ENCODE results near the gene UBA1. TPM values are rescaled to one million over a fixed set of nuclear protein-coding genes. Genes with fewer than 3 reads are reported as not detected.

UBA1 gene
- total RNA-seq, 3 donors from 2014 or later (not counting 1 experiment from before 2014, with no cell fraction given), result 118 to 168 (median 120) TPM

DNA sequence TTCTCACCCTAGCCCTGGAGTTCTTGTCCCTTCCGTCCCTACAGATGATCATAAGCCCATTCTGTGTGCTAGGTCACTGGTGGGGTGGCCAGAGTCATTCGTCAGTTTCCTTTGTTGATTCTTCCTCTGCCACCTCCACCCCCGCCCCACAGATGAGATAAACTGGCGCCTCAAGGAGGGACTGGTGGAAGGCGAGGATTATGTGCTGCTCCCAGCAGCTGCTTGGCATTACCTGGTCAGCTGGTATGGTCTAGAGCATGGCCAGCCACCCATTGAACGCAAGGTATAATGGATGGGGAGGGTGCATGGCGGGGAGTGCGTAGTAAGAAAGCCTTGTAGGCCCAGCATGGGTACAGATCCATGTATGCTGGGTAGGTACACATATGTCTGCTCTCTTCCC is 45.6 kb downstream of the UBA1 start:
- peaks cover 33% of the 10 kb centered on the region for H3K36me3 ChIP-seq (ENCODE audit: control insufficient read depth, insufficient read depth, low read length)
- Mint-ChIP-seq H3K4me1 (peaks cover 6 to 13% of the 10 kb centered on the region in 2 donors), H3K36me3 (peaks cover 10% of the 10 kb centered on the region), H3K27ac (no peak overlapping the region), H3K27me3 (ENCODE audit: low read depth in 2 of 2) (no peaks in the 10 kb centered on the region), H3K9me3 (no peaks in the 10 kb centered on the region), H3K4me3 (no peak overlapping the region)
- H3K27ac ChIP-seq (ENCODE audit: low read length), result no peak overlapping the region
- intact Hi-C loops (cut with micrococcal nuclease), result no loop called here
- DNase-seq (no peak), ATAC-seq (peak in 1 of 3 donors; percentile 19)
- no peaks in the 10 kb centered on the region for H3K4me1 ChIP-seq (ENCODE audit: control insufficient read depth, insufficient read depth, low read length)
- no peaks in the 10 kb centered on the region for H3K27me3 ChIP-seq (ENCODE audit: control insufficient read depth, insufficient read depth, low read length)
- TF ChIP-seq CTCF (IDR thresholded peaks at IDR 0.05), result no peak
- H3K9me3 ChIP-seq (ENCODE audit: control insufficient read depth, insufficient read depth, low read length), result no peaks in the 10 kb centered on the region
- H3K4me3 ChIP-seq (ENCODE audit: low read length), result no peak overlapping the region
- 90% methylated on average over 5 of the region's 8 CpGs for WGBS (ENCODE audit: insufficient coverage)

DNA sequence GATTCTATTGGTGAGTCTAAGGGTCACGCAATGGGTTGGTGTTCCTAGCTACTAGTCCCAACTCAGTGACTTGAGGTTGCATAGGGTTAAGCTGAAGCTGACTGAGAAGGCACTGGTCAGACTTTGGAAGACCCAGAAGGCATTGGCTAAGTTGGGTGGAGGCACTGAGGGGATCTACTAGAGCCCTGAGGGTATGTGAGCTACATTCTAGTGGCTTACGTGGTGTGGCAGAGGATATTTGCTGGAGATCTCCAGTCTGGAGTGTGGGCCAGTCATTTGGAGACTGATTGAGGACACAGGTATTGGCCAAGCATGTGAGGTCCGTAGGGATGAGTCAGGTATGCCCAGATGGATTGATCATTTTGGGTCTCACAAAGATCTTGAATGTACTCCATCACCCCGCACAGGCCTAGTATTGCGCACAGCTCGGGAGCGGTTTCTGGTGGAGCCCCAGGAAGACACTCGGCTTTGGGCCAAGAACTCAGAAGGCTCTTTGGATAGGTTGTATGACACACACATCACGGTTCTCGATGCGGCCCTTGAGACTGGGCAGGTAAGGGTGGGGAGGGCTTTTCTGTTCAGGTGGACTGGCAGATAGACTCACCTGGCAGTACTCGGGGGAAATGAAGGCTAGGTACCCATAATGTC is 46.4 kb downstream of the UBA1 start:
- TF ChIP-seq CTCF (IDR thresholded peaks at IDR 0.05), result no peak
- Histone ChIP-seq H3K4me1 (ENCODE audit: control insufficient read depth, insufficient read depth, low read length) (no peaks in the 10 kb centered on the region), H3K36me3 (ENCODE audit: control insufficient read depth, insufficient read depth, low read length) (peaks cover 41% of the 10 kb centered on the region), H3K27me3 (ENCODE audit: control insufficient read depth, insufficient read depth, low read length) (no peaks in the 10 kb centered on the region), H3K27ac (ENCODE audit: low read length) (no peak overlapping the region), H3K4me3 (ENCODE audit: low read length) (no peak overlapping the region), H3K9me3 (ENCODE audit: control insufficient read depth, insufficient read depth, low read length) (no peaks in the 10 kb centered on the region)
- intact Hi-C loops (cut with micrococcal nuclease), result no loop called here
- ATAC-seq (peak in 1 of 3 donors; percentile 9), DNase-seq (no peak)
- H3K27ac Mint-ChIP-seq, result no peak overlapping the region
- no peaks in the 10 kb centered on the region for H3K27me3 Mint-ChIP-seq (ENCODE audit: low read depth in 2 of 2)
- H3K4me1 Mint-ChIP-seq, result peaks cover 6 to 12% of the 10 kb centered on the region in 2 donors
- no peaks in the 10 kb centered on the region for H3K9me3 Mint-ChIP-seq
- 99% methylated on average over 12 of the region's 12 CpGs for WGBS (ENCODE audit: insufficient coverage)
- no peak overlapping the region for H3K4me3 Mint-ChIP-seq
- H3K36me3 Mint-ChIP-seq, result peaks cover 10% of the 10 kb centered on the region

DNA sequence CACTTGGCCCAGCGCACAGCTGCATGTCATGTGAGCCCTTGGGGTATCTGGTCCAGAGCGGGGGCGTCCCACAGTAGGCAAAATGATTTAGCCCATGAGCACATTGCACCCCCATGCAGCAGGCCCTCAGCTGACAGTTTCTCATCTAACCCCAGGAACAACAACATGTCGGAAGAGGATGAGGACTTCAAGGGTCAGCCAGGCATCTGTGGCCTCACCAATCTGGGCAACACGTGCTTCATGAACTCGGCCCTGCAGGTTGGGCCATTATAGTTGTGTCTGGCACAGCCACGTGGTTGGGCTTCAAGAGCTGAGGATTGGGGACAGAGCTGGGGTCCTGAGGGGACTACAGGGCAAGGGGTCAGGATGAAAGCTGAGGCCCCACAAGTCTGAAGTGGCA is 47.0 kb downstream of the UBA1 start:
- Mint-ChIP-seq H3K27me3 (ENCODE audit: low read depth in 2 of 2) (no peaks in the 10 kb centered on the region), H3K9me3 (no peaks in the 10 kb centered on the region), H3K4me1 (peaks cover 1 to 6% of the 10 kb centered on the region in 2 donors), H3K36me3 (peaks cover 10% of the 10 kb centered on the region), H3K4me3 (no peak overlapping the region), H3K27ac (no peak overlapping the region)
- 95% methylated on average over 7 of the region's 7 CpGs for WGBS (ENCODE audit: insufficient coverage)
- no peak for TF ChIP-seq CTCF (IDR thresholded peaks at IDR 0.05)
- intact Hi-C loops (cut with micrococcal nuclease), result no loop called here
- DNase-seq (no peak), ATAC-seq (no peak)
- Histone ChIP-seq H3K4me1 (ENCODE audit: control insufficient read depth, insufficient read depth, low read length) (no peaks in the 10 kb centered on the region), H3K27ac (ENCODE audit: low read length) (no peak overlapping the region), H3K9me3 (ENCODE audit: control insufficient read depth, insufficient read depth, low read length) (no peaks in the 10 kb centered on the region), H3K4me3 (ENCODE audit: low read length) (no peak overlapping the region), H3K27me3 (ENCODE audit: control insufficient read depth, insufficient read depth, low read length) (no peaks in the 10 kb centered on the region), H3K36me3 (ENCODE audit: control insufficient read depth, insufficient read depth, low read length) (peaks cover 43% of the 10 kb centered on the region)
